HG03025 (cell line): ENCODE results near the gene NDUFB10.
A peak's percentile ranks its signal among the peaks of the same experiment; 100 is the strongest.

Source experiments
- ATAC-seq: cut with Tn5 transposase; IDR thresholded peaks from one replicate; pipeline ENCODE4 v1.9.1; 2021; ENCODE audit warnings: mild to moderate bottlenecking, moderate library complexity; ENCODE audit not compliant: unreplicated experiment, low FRiP score

Gene NDUFB10

DNA sequence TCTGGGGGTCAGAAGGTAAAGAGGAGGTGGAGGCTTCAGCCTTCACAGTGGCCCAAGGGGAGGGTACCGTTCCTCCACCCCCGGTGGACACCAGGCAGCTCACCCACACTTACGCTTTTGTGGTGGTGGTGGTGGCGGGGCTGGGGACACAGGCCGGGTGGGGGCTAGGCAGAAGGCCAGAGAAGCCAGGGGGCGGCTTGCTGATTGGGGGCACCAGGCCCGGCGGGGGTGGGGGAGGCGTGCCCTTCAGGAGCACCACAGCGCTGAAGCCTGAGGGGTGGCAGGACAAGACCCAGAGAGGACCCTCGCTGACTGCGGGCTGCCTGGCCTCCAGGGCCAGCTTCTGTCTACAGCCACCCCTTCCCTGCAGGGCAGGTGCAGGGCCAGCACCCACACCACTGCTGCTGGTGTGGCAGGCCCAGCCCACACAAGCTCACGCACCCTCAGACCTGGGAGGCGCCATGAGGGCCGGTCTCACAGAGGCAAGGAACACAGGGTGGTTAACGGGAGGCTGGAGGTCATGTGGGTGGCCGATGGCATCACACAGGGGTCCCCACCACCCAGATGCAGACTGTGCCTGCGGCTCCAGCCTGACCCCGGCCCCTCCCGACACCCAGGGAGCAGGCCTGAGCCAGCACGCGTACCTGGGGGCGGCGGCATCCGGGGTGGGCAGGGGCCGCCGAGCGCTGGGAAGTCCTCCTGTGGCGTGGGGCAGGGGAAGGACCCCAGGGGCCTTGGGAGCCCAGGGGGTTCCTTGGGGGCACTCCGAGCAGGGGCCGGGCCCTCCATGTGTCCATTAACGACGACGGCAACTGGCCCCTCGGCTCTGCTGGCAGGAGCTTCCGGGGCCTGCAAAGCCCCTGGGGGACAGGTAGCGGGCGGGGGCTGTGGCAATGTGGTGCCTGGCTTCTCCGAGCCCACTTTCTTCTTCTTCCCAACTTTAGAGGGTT, 39.8 kb downstream of the NDUFB10 start:
- no peak for ATAC-seq

DNA sequence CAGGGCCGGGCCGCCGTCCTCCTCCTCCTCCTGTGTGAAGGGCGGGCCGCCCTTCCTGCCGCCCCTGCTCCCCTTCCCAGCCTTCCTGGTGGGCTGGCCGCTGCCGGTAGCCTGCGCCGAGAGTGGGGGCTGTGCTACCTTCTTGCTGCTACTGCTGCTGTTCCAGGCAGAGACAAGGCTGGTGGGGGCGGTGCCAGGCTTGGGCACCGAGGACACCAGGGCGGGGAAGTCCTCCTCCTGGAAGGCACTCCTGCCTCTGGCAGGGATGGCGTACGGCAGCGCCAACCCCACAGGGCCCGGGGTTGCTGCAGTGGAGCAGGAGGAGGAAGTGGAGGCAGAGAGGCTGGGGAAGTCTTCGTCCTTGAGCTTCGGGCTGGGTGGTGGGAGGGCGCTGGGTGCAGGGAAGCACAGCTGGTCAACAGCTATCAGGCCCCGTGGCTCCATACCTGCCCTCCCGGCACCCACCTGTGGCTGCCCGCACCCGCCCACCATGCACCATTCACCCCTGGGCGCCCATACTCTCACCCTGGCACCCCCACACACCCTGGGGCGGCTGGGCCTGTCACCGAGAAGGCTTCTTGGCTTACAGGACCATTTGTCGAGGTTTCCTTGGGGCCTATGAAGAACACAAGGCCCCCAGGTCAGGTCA, 40.7 kb downstream of the NDUFB10 start:
- no peak for ATAC-seq

DNA sequence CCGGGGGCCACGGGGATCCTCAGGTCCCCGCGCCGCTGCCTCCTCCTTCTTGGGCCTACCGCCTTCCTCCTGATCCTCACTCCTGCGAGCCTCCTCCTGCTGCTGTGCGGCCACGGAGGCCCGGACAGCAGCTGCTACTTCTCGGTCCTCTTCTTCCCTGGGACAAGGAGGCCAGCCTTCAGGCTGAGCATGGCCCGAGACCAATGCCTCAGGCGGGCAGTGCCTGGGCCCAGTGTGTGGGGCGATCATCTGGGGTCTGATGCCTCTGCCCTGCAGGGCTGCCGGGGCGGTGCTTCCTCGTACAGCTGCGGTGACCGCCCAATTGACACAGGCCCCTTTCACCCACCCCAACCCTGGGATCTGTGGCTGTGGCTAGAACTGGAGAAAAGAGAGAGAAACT, 41.7 kb downstream of the NDUFB10 start:
- ATAC-seq = no peak

DNA sequence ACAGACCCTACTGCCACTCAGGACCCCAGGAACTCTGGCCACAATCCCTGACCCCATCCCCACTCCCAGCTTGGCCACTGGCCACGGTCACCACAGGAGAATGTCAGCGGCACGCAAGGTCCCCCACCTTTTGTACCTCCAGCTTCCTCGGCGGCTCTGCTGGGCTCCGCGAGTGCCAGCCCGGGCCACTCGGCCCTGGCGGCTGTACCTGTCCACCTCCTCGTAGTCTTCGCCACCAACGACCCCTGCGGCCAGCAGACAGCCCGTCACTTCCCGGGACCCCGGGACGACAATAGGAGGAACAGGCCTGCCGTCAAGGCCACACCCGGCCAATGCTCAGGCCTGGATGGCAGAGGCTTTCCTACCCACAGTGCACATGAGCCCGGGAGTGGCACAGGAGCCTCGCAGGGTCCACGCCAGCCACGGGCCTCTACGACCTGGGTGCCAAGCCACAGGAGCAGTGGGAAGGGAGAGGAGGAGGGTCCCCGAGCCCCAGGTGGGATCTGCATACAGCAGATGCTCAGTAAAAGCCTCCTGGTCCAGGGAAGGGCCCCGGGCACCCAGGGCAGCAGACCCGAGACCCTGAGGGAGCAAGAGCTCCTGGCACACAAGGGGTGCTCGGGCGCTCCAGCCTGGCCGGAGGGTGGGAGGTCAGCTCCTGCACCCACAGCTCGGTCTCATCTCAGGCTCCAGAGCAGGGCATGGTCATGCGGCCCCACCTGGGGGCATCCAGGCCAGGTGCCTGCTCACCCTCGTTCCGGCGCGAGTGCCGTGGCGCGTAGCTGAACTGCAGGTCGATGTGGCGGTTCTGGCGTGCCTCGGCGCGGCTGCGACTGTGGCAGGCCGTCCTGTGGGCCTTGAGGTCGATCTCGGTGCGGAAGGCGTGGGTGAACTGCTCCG, 42.4 kb downstream of the NDUFB10 start:
- ATAC-seq = no peak

DNA sequence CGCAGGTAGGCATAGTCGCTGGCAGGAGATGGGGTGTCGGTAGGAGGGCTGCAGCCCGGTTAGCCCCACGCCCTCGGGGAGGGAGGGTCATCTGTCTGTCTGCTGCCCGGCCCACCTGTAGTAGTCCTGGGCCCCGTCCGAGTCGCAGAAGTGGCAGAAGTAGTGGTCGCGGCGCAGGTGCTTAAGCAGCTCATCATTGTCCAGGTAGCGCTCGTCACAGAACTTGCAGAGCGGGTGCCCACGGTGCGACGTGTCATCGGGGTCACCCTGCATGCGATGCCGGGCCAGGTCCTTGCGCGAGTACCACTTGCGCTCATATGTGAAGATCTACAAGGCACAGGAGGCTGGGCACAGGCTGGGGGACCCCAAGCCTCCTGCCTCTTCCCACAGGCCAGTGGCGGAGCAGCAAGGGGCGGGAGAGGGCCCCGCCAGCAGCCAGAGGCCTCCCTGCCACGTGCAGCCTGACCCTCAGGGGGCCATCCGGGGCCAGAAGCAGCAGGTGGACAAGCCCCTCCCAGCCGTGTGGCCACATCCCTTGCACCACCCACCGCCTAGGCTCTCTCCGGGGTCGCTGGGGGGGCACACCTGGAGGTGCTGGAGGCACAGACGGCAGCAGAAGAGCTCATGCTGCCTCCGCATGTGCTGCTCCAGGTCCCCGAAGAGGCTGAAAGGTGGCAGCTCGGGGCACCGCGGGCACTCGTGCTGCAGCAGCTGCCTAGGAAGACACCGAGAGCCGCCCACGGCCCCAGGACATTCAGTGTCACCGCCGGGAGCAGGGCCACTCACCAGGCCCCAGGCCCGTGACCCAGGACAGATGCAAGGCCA, 43.3 kb downstream of the NDUFB10 start:
- no peak for ATAC-seq

DNA sequence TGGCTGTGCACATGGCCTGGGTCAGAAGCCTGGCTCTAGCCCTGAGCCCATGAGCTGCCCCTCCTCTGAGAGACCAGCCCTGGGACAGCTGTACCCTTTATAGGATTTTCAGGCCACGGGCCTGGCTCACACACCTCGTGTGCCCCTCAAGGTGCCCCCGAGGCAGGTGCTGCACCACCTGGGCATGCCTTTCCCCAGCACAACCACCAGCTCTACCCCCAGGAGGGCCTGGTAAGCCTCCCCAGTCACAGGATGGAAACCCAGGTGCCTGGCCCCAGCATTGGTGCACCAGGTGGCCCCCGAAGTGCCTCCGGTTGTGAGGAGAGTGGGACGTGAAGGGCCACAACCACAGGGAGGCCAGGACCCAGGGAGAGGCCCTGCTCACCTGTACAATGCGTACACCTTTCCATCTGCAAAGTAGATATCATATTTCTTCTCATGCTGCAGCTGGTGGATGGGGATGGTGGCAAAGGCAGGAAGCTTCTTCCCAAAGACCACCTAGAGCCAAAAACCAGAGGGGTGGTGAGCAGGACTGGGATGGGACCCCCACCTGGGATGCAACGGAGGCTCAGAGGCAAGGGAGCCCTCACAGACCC, 44.0 kb downstream of the NDUFB10 start:
- no peak for ATAC-seq

DNA sequence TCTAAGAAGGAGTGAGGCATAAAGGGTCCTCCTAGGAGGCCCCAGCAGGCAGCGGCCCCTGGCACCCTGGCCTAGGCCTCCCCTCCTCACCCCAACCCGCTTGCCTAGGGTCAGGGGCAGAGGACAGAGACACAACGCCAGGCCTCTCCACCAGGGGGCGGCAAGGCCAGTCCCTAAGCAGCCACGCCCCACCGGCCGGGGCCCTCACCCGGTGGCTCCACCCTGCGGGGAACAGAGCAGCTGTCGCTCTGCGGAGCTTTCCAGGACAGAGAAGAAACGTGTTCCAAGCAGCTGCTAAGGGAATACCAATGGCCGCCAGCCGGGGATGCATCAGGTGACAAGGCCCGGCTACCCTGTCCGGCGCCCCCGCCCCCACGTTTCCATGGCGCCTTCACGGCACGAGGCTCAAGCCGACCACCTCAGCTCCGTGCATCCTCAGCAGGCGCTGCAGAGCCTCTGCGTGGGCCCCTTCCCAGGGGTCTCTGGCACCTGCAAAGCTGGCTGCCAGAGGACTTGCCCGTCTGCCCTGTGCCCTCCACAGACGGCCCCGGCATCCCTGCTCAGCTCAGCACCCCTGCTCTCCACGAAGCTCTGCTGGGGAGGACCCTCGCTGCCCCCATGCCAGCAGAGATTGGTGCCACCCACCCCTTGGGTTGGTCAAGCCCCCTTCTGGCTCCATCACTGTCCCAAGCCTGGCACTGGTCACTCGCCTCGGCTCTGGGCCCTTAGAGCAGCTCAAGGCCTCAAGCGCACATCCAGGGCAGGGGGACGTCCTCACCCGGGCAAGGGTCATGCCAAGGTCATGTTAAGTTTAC, 44.7 kb downstream of the NDUFB10 start:
- no peak for ATAC-seq

DNA sequence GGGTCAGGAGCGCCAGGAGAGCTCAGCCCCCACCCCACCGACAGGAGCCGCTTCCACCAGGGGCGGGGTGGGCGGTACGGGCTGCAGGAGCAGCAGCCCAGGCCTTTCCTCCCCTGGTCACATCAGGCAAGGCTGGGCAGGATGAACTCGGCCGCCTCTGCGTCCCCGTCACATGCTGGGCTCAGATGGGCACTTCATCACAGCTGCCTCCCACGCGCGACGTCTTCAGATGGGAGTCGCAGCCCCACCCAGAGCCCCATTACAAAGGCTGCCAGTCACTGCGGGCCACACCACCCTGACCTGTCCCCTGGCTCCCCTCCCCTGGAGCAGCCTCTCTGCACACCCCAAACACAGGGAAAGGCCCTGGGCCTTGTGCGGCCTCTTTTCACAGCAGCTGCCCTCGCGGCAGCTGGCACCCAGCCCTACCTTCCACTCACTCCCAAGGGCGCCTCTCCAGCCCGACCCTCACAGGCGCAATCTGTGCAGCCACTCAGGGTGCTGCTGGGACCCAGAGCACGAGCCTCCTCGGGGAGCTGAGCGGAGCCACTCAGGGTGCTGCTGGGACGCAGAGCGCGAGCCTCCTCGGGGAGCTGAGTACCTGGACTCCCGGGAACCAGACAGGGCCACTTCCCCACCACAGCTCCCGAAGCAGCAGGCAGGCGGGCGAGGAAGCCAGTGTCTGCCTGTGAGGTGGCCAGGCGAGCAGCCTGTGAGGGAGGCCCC, 45.6 kb downstream of the NDUFB10 start:
- ATAC-seq = no peak

DNA sequence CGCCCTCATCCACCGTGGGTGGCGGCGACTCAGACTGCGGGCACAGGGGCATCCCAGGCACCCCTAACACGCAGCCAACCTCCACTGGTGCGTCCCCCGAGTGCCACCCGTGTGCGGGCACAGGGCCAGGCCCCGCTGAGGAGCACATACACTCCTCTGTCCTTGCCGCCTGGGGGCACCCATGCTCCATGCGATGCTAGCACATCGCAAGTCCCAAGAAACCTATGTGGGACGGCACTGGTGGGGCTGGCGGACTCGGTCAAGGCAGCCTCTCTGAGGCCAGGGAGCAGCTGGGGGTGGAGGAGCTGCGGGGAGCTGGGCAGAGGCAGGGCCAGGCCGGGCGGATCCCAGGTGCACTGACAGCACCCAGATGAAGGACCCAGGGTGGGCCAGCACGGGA, 46.3 kb downstream of the NDUFB10 start:
- ATAC-seq = no peak

DNA sequence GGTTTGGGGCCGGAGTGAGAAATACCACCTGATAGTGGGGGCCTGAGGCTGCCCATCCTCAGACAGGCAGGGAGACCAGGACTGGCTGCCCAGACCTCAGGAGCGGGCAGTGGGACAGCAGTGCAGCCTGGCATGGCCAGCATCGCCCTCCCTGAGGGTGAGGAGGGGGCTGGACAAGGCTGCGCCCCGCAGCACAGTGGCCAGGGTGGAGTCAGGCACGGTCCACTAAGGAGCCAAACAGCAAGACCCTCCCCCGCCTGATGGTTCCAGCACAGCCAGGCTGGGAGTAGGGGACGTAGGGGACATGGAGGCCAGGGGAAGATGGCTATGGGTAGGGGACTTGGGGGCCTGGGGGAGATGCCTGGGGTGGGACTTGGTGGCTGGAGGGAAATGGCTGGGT, 47.0 kb downstream of the NDUFB10 start:
- ATAC-seq = no peak

DNA sequence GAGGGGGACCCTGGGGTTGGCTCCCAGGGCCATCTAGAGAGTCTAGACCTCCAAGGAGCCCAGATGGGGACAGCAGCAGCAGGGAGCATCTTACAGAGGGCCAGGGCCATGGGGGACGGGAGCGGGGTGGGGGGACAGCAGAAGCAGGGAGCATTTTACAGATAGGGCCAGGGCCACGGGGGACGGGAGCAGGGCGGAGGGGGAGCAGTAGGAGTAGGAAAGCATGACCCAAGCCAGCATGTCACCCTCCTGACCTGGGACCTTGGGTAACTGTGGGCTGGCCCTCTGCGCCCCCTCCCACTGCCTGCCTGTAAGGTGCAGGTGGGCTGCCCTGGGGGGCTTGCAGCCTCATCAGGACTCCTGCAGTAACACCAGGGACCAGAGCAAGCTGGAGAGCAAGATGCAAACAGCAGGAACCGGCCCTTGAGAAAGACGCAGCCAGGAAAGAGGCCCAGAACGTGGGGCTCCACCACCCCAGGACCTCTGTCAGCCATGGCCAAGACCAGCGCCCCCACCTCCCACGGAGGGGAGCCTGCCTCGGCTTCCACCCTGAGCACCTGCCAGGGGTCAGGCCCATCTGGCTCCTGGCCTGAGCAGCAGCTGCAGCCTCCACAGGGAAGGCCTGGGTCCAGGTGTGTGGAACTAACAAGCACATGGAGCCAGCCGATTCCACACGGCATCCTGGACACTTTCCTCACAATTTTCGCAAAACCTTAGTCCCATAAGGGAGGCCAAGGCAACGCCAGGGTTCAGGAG, 47.9 kb downstream of the NDUFB10 start:
- ATAC-seq = no peak

DNA sequence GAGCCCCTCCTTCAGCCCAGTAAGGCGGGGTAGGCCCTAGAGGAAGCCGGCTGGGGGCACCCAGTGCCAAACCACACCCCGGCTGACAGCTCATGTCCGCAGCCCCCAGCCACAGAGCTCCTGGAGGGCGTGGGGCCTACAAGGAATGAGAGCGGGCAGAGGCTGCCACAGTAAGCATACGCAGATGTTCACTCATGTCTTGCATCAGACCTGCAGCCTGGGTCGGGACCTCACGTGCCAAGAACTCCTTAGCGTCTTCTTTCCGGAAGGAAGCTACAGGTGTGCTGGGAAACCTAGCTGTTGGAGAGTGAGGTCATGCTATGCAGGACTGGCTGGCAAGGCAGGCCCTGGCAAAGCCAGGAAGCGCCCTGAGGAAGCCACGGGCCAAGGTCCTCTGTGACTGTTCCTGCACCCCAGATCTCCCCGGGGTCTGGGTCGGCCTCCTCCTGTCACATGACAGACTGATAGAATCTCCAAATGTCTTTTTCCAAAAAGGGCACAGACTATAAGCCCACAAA, 48.7 kb downstream of the NDUFB10 start:
- ATAC-seq = no peak

DNA sequence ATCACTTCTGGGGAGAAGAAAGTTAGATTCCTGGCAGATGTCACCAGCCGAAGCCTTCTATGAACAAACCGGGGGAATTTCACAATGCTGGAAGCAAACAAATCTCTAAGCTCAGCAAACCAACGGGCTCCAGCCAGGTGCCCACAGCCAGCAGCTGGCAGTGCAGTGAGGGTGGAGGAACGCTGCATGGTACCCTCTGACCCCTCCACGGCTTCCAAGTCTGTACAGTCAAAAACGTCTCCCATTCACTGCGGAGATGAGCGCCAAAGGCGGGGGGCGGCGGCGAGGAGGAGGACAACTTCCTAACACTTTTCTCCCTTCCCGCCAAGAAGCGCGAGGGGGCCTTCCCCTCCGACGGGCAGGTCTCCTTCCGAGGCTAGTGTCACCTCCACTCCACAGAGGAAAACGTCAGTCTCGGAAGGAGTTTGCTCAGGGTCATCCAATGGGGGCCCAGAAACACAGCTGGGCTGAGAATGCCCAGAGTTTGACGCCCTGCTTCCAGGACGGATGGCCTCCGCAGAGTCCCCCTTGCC, 49.4 kb downstream of the NDUFB10 start:
- ATAC-seq = no peak

DNA sequence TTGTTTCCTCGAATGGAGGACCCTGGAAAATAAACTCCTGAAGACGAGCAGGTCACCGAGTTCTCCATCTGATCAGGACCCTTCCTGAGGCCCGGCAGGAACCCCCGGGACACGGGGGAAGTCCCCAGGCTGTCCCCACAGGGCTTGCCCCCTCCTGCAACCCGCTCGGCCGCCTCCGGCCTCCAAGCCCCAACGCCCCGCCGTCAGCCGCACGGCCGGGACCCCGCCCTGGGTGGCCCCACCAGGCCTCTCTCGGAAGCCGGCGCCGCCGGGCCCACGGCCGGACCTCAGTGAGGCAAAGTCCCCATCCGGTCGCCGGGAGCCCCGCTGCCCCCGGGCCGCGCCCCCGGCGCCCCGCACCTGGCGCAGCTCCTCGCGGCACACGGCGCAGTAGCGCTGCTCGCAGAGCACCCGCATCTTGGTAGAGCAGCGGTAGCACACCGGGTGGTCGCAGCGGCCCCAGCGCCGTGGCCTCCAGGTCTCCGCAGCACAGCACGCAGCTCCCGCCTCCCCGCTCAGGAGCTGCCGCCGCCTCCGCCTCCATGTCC, 49.9 kb downstream of the NDUFB10 start:
- ATAC-seq = peak; percentile 31

DNA sequence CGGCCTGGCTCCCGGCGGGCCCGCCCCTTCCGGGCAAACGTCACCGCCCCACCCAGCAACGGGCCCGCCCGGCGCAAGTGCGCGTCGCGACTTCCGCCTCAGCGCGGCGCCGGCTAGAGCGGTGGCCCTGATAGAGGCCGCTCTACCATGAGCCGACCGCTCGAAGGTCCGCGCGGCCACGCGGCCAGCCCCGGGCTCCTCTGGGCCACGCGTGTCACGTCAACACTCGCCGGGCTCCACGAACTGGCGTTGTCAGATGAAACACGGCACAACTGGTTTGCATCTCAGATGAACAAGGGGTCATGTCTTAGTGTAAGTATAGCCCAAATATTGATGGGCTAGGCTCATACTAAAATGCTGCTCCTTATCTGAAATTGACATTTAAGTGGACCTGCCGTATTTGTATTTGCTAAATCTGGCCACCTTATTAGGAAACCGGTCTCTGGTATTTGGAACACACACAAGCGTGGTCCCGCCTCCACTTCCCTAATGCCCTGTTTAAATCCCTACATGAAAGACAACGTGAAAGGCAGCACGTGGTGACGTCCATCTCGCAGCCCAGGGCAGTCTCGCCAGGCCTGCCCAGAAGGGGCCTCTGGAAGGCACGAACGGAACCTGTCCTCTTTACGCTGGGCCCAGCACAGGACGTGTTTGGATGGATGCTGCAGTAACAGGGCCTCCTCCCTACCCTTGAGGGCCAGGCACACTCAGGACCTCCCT, 50.6 kb downstream of the NDUFB10 start, which contains the start of gene ZNF598:
ZNF598 (minus strand) TSS at position 31 of the 720 bp plus-strand sequence.
- ATAC-seq = peak; percentile 48
